Stimulated activated CD4-positive, alpha-beta T cell treated with anti-CD3 and anti-CD28 coated beads, Interleukin-1b, Interleukin-23, amount 100 ng/mL, for 24 hours (primary cell): ENCODE results near the gene PRSS38.

Source experiments
- DNase-seq, 4 experiments: peaks; one replicate each; pipeline ENCODE4 v3.0.0-alpha.2; 2020; ENCODE audit warnings: low read depth in 4 of 4, low spot score in 1 of 4

The PRSS38 gene

GRCh38 chr1:227778401-227778947 is 37.0 kb upstream of the PRSS38 start:
- DNase-seq: no peak

- DNase-seq: no peak
These were observed 36.4 kb upstream of the PRSS38 start for GRCh38 chr1:227779021-227779441.

- no peak for DNase-seq
These were observed 35.8 kb upstream of the PRSS38 start for GRCh38 chr1:227779685-227780084.

- no peak for DNase-seq
These were observed 35.1 kb upstream of the PRSS38 start for GRCh38 chr1:227780101-227781044.

- no peak for DNase-seq
These were observed 34.1 kb upstream of the PRSS38 start for GRCh38 chr1:227781314-227781930.

GRCh38 chr1:227782226-227782625 is 33.2 kb upstream of the PRSS38 start:
- no peak for DNase-seq

- DNase-seq: no peak
These were observed 30.2 kb upstream of the PRSS38 start for GRCh38 chr1:227785094-227785804.

- no peak for DNase-seq
These were observed 29.4 kb upstream of the PRSS38 start for GRCh38 chr1:227785805-227786671.

- DNase-seq: no peak
These were observed 28.6 kb upstream of the PRSS38 start for GRCh38 chr1:227786673-227787512.

- DNase-seq: peak; percentile 79 to 91 (median 86)
These were observed 27.8 kb upstream of the PRSS38 start for GRCh38 chr1:227787513-227788270.

- DNase-seq: peak in 2 of 4 experiments; percentile 44 to 63
These were observed 27.0 kb upstream of the PRSS38 start for GRCh38 chr1:227788271-227789083.

- no peak for DNase-seq
These were observed 26.1 kb upstream of the PRSS38 start for GRCh38 chr1:227789084-227790033.

GRCh38 chr1:227790034-227790400 is 25.5 kb upstream of the PRSS38 start:
- no peak for DNase-seq

GRCh38 chr1:227790868-227791267 is 24.6 kb upstream of the PRSS38 start:
- DNase-seq: no peak

GRCh38 chr1:227791425-227792143 is 23.9 kb upstream of the PRSS38 start:
- DNase-seq: no peak
